Measurements from ENCODE around the gene SYMPK.

DNA sequence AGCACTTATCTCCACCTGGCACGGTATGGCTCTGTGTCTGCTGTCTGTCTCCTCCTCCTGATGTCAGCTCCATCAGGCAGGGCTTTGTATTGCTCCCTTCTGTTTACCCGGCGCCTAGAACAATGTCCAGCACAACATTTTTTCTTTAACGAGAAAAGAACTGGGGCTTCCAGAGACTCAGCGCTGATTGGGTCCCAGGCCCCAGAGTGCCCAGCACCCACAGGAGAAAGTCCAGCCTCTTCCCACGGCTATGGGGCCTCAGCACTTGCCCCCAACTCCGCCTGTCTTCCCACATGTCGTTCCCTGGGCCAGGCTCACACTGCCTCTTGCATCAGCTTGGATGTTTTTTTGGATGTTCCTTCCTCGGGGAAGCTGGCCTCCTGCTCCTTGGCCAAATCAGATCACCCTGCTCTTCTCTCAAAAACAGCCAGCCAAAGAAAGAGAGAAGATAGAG, 32.6 kb upstream of the SYMPK start:
- TF ChIP-seq, protein P1, sequence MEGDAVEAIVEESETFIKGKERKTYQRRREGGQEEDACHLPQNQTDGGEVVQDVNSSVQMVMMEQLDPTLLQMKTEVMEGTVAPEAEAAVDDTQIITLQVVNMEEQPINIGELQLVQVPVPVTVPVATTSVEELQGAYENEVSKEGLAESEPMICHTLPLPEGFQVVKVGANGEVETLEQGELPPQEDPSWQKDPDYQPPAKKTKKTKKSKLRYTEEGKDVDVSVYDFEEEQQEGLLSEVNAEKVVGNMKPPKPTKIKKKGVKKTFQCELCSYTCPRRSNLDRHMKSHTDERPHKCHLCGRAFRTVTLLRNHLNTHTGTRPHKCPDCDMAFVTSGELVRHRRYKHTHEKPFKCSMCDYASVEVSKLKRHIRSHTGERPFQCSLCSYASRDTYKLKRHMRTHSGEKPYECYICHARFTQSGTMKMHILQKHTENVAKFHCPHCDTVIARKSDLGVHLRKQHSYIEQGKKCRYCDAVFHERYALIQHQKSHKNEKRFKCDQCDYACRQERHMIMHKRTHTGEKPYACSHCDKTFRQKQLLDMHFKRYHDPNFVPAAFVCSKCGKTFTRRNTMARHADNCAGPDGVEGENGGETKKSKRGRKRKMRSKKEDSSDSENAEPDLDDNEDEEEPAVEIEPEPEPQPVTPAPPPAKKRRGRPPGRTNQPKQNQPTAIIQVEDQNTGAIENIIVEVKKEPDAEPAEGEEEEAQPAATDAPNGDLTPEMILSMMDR (IDR thresholded peaks at IDR 0.05), result no peak
- no peak for TF ChIP-seq RFX5 (IDR thresholded peaks at IDR 0.05; ENCODE audit: low read length)
- TF ChIP-seq JUND (IDR thresholded peaks at IDR 0.05), result no peak
- TF ChIP-seq NFIC (IDR thresholded peaks at IDR 0.05; ENCODE audit: borderline replicate concordance), result no peak
- no peak for TF ChIP-seq EP300 (IDR thresholded peaks at IDR 0.05; ENCODE audit: borderline replicate concordance in 1 of 2, low read depth in 1 of 2, low read length in 1 of 2)
- TF ChIP-seq, protein P2, sequence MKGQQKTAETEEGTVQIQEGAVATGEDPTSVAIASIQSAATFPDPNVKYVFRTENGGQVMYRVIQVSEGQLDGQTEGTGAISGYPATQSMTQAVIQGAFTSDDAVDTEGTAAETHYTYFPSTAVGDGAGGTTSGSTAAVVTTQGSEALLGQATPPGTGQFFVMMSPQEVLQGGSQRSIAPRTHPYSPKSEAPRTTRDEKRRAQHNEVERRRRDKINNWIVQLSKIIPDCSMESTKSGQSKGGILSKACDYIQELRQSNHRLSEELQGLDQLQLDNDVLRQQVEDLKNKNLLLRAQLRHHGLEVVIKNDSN (IDR thresholded peaks at IDR 0.05; ENCODE audit: borderline replicate concordance, low read depth), result no peak
- TF ChIP-seq POLR2AphosphoS5 (IDR thresholded peaks at IDR 0.05; ENCODE audit: low read depth, low read length), result no peak

Data from SK-N-SH (cell line).